Measurements from ENCODE around the gene SYNJ2.

SYNJ2 gene

DNA sequence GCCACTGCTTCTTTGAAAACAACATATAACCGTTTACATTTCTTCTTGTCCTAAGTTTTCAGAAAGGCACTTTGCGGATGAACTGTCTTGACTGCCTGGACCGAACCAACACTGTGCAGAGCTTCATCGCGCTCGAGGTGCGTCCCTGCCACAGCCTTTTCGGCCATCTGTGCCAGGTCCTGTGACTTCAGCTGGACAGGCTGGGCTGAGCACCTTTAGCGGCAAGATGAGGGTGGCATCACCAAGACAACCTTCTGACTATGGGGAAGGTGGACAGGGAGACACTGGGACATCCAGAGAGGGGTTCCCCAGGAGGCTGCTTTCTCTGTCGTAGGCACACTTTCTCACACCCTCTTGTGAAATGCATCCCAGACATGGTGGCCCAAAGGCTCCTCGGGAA is 82.1 kb downstream of the SYNJ2 start:
- DNase-seq: no peak

DNA sequence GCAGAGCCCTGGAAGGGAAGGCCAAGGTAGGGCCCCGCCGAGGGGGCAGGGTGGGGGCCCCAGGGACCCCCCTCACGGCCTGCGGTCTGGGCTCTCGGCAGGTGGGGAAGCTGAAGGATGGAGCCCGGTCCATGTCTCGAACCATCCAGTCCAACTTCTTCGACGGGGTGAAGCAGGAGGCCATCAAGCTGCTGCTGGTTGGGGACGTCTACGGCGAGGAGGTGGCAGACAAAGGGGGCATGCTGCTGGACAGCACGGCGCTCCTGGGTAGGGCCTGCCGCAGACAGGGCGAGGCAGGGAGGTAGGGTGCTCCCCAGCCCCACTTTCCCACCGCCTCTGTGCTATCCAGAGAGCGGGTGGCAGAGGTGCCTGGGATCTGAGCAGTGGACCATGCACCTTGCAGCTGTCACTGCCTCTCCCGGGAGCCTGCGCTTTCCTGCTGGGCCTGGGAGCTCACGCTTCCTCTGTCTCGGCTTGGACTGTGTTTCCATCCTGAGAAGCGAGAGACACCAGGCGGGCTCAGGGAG is 83.1 kb downstream of the SYNJ2 start:
- peak in 1 of 2 experiments; percentile 27 for DNase-seq

DNA sequence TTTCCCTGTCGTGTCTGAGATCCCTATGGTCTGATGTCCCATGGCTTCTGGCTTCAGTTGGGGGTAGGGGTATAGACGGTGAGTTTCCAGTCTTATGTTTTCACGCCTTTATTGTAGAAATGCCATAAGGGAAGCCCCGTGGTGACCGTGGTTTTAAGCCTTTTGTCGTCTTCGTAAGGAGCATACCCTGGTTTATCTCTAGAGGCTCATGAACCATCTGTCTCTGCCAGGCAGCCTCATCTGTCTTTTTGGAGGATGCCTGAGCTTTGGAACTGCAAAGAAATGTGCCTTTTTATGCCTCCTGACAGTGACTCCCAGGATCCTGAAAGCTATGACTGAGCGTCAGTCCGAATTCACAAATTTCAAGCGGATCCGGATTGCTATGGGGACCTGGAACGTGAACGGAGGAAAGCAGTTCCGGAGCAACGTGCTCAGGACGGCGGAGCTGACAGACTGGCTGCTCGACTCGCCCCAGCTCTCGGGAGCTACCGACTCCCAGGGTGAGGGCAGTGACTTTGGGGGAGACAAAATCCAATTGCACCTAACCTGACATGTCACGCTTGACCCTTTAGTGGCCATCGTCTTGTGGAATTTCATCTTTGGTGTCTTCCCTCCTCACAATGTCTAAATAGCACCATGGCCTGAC is 84.6 kb downstream of the SYNJ2 start:
- no peak for DNase-seq

DNA sequence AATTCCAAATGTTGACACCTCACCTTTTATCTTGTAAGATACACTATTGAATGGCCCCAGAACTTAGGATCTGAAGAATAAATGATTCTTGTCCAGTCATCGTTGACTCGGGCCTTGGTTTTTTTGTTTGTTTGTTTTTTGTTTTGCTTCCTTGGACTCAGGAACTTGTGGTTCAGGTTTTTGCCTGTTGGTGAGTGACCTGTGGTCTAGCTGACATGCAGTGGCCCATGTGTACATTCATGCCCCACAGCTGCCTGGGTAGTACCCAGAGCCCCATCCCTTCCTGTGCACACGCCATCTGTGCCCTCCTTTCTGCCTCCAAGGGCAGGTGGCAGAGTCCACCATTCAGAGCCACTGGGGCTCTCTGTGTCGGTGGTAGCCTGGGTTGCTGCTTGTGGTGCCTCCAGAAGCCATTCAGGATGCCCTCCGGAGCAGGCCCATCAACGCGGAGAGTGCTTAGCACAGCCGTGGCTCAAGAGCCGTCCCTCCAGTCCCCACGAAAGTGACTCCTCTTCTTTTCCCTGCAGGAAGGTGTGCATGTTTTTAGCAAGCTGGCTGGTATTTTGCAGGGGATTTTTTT is 85.9 kb downstream of the SYNJ2 start:
- DNase-seq: no peak

DNA sequence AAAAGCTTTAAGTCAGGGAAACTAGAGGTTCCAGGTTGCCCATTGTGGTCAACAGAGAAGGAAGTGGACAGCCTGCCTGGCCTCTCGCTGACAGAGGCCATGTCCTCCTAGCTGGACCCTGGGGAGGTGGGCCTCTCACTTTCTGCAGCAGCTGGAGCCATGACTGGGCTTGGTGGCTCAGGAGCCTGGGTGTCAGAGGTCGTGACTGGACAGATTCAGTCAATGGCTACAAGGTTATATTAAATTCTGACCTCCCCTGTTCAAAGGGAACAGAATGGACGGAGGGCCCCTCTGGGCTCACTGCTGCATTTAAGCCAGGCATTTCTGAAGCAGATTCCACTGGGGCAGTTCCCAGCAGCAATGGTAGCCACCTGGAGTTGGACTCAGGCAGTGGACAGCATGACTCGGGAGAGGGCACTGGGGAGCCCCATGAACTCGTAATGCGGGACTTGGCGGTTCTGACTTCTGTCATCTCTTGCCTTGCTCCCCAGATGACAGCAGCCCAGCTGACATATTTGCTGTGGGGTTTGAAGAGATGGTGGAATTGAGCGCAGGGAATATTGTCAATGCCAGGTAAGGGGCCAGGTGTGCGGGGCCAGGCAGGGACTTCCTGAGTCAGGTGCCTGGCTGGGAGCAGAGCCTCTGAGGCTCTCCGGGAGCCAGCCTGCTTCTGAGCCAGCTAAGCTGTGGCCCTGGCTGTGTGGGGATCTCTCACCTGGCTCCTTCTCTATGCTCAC is 86.7 kb downstream of the SYNJ2 start:
- DNase-seq: no peak

DNA sequence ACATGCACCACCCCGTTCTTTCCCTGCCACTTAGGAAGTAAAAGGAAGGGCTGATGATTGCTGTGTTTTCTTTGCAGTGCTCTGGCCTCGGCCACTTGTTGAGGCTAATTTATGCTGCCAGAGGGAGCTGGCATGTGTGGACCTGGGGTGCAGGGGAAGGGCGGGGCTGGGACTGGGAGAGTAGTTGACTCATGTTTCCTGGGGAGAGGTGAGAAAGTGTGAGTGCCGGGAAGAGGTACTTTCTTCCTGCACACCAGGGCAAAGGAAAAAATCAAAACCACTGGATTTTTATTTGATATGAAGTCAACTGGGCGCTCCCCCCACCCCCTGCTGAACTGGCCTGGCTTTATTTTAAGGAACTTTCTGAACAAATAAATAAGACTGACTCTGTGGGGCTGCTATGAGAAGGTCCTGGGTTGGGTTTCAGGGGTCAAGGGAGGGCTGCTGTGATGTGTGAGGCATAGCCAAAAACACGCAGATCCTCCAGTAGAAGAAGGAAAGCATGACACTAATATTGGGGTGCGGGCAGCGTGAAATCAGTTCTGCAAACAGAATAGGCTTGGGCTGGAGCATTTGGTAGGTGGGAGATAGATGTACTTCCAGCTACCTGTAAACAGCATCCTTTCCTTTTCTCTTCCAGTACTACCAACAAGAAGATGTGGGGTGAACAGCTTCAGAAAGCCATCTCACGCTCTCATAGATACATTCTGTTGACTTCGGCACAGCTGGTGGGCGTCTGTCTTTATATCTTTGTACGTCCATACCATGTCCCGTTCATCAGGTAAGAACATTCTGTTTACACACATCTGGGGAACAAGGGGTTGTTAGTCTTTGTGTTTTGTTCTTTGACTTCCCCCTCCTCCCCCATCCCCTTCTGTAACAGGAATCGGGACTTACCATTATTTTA is 87.5 kb downstream of the SYNJ2 start:
- no peak for DNase-seq

DNA sequence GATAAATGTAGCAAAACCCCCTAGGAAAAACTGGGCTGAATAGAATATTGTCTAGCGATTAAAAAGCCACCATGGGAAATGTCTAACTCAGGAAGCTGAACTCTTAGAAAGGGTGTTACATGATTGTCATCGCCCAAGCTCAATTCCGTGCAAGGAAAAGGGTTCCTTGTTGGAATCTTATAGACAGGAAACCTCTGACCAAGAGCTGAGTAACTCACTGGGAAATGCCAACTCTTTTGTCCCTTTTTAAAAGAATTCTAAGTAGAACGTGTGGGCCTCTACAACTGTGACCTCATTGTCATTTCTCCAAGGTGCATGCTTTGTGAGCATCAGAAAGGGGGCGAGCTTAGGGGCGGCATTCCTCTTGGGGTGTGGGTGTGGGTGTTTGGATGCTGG is 88.1 kb downstream of the SYNJ2 start:
- DNase-seq: no peak

DNA sequence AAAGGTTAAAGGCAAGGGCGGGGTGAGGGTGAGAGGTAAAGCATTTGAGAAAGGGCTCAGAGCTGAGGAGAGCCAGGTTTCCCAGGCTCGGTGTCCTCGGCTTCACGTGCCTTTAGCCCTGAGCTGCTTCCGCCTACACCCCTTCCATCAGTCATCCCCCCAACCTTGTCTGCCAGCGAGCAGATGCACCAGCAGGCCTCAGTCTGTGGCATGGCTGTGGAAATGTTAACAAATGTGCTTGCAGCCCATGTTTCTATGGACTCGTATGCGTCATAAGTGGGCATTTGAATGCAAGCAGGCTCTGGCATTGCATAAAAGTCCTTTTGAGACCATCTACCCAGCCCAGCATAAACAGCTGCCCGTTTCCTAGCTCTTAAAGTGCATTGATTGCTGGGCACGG is 88.8 kb downstream of the SYNJ2 start:
- no peak for DNase-seq

DNA sequence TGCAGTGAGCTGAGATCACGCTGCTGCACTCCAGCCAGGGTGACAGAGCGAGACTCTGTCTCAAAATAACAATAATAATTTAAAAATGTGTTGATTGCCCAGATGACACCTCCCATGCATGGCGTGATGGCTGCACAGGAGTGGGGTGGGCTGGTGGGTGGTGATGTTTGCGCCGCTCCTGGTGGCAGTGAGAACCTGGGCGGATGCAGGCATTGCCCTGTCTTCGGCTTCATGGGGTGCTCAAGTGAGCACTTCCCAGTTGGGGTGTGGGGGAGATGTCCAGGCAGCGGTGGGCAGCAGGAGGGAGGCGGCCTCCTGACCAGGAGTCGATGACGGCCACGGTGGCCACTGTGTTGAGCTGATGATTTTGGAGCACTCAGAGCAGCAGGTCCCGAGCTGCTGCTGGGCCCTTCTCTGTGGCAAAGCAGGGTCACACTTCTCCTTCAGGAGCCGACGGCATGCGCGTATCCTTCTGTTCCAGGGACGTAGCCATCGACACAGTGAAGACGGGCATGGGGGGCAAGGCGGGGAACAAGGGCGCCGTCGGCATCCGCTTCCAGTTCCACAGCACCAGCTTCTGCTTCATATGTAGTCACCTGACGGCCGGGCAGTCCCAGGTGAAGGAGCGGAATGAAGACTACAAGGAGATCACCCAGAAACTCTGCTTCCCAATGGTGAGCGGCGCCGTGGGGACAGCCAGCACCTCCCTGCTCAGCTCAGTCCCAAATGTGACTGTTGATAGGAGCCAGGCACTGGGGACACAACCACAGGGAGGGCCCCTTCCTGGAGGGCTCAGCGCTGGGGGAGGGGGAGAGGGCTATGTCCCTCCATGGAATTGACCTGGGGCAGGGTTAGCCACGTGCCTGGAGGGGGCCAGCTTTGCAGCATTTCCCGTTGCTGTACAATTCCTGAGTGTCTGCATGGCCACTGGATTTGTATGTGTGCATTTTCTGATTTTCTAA is 89.7 kb downstream of the SYNJ2 start:
- no peak for DNase-seq

DNA sequence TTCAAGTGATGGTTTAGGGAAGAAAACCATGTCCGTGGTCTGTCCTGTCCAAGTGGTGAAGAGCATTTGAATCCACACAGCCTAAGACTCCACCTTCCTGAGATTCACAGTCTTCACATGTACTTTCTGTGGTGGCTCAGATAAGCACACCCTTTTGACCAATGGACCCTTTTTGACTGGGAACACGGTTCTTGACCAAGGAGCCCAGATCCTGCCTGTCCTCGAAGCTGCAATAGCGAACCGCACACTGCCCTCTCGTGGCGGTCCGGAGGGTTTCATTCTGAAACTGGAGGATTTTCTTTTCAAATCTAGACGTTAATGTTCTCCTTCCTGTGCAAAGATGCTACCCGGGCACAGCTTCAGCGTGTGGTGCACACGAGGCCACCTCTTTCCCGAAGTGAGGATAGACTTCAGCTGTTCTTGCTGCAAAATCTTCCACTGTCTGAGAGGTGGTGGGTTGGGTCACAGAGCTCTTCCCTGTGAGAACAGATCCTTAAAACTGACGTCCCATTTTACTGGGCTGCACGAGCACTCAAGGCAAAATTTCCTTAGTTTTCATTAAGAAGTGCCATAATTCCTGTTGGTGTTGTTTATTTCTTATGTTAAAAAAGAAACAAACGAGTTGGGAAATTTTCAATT is 90.5 kb downstream of the SYNJ2 start:
- peak; percentile 29 to 65 for DNase-seq

DNA sequence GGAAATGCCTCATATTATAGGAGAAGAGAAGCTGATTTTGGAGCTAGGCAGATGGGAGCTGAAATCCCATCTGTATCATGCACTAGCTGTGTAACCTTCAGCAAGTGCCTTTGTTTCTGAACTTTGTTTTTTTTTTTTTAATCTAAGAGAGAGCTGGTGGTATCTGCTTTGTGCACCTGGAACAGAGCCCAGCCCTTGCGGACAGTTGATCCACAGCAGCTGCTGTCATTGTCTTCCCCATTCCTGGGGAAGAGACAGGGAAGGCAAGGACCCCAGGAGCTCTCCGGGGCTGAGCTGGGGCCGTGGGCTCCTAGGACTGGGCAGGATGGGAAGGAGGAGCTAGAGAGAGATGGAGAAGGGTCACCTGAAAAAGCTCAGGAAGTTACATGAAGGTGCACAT is 92.1 kb downstream of the SYNJ2 start:
- no peak for DNase-seq

DNA sequence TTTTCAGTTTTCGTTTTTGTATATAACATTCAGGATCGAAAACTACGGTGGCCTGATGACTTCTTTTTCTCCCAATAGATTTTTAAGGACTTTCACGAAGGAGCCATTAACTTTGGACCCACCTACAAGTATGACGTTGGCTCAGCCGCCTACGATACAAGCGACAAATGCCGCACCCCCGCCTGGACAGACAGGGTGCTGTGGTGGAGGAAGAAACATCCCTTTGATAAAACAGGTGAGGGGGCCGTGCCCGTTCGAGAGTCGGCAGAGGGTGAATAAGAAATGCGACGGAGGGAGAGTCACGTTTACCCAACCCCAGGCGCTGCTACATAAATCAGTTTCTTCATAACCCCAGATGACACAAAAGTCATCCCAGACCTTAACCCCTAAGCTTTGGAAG is 94.9 kb downstream of the SYNJ2 start:
- DNase-seq: no peak

DNA sequence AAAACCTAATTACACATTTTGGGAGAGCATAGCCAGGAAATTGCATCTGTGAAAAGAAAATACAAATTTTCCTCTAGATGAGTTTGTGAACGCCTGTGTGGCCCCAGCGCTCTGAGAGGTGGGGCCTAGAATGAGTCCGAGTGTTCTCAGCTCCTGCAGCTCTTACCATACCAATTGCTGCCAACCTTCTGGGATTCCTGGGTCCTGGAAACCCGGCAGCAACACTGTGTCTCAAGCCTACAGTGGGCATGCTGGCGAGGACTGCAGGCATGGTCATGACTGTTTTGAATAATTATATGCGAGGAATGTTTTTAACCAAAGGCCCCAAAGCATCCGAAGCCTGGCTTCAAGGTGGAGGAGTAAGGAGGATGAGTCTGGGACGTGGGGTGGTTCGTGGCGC is 96.0 kb downstream of the SYNJ2 start:
- DNase-seq: no peak

DNA sequence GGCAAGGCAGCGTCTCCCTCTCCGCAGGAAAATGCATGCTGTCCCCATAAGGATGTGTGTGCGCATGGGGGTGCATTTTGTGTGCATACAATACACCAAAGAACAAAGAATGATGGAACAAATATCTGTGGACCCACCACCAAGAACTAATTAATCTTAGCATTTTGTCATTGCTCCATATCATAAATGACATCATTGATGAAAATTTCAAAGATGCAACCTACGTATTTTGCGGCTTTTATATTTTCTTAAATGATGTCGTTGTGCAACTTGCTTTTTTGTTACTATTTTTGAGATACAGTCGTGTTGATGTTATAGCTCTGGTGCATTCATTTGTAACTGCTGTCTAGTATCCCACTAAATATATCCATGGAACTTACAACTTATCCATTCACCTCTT is 96.7 kb downstream of the SYNJ2 start:
- no peak for DNase-seq

DNA sequence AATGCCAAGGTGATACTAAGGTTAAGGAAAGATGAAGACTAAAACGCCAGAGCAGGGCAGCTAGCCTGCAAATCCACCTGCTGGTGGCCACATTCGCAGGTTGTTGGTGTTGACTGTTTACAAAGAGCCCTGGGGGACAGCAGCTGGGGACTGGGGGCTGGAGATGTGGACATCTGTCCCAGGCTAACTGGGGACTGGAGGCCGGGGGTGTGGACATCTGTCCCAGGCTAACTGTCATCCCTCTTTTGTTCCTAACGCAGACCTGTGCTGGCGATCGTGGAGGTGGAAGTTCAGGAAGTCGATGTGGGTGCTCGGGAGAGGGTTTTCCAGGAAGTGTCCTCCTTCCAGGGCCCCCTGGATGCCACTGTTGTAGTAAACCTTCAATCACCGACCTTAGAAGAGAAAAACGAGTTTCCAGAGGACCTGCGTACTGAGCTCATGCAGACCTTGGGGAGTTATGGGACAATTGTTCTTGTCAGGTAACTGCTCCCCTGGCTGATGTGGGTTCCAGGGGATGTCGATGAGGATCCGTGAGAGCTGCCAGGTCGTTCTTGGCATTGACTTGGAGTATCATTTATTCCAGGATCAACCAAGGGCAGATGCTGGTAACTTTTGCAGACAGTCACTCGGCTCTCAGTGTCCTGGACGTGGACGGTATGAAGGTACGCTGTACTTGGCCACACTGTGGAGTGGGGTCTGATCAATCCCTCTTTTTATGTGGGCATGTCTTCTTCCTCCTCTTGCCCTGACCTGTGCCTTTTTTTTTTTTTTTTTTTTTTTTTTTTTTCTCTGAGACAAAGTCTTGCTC is 99.4 kb downstream of the SYNJ2 start:
- no peak for DNase-seq

DNA sequence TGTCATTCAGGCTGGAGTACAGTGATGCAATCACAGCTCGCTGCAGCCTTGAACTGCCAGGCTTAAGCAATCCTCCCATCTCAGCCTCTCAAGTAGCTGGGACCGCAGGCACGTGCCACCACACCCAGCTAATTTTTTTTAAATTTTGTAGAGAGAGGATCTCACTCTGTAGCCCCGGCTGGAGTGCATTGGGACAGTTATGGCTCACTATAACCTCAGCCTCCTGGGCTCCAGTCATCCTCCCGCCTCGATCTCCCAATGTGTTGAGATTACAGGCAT is 99.9 kb downstream of the SYNJ2 start:
- DNase-seq: no peak

DNA sequence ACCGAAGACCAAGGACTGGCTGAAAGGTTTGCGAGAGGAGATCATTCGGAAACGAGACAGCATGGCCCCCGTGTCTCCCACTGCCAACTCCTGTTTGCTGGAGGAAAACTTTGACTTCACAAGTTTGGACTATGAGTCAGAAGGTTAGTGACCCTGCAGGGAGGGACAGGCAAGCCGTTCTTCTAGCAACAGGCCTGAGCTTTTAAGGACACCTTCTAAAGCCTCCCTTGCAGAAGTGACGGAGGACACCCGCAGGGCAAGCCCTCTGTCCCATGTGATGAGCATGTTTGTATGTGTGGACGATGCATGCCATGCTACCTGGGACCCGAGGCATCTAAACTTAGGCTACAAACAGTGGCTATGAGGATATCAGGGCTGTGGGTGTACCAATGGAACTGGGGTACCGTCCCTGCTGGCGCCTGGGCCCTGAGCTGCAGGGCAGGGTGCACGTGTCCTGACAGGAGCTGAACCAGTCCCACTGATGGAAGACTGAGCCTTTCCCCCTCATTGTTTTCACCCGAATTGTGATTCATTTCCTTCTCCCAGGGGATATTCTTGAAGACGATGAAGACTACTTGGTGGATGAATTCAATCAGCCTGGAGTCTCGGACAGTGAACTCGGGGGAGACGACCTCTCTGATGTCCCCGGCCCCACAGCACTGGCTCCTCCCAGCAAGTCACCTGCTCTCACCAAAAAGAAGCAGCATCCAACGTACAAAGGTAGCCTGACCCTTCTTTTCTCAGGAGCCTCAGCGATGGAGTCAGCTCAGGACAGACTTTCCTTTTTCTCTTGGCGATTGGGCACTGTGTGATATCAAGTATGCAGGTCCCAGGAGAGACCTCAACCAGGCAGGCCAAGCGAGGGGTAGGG is 102.0 kb downstream of the SYNJ2 start:
- no peak for DNase-seq

DNA sequence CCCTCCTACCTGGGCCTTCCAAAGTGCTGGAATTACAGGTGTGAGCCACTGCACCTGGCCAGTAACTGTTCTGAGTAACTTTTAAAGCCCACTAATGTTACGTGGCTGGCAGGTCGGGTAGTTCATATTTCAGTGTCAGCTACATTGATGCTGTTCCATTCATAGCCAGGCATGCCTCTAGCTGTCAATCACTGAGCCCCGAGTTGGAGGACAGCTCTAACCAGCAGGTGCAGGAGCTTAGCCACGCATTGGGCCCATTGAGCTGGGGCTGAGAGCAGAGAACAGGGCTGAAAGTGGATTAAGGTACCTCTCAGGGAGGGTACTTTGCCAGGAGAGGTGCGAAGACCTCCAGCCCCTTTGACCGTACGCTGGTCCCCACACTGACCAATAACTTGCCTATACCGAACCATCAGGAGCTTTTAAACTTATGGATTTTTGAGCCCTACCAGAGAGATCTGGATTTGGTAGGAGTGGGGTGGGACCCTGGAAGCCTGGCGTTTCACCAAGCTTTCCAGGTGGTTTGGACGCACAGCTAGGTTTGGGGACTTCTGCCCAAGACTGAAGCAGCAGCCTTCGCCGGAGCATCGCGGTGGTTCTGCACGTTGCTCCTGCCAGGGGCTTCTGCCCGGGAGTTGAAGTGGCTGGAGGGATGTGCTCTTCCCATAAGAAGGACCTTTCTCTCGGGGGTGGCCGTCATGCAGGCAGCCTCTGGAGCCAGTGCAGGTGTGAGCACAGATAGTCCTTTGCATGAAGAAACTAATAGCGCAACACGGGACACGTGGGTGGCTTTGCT is 103.8 kb downstream of the SYNJ2 start:
- no peak for DNase-seq

DNA sequence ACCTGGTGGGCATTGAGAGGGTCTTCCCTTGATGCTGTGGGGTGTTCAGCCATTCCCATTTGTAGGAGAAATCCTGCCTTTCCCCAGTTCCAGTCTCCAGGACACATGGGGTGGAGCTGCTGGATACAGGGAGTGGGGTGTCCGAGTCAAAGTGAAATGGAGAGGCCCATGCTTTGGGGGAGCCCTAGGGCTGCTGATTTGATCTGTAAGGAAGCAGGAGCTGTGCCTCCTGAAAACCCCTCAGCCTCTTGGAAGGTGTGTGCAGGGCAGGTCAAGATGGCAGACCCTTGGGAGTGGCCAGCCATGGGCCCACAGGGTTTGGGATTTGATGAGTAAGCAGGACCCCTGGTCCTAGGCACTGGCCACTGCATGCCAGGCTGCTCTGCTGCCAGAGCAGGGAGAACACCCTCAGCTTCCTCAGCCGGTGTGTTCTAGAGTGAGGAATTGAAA is 104.4 kb downstream of the SYNJ2 start:
- no peak for DNase-seq
